ENCODE data around the gene JUNB.

DNA sequence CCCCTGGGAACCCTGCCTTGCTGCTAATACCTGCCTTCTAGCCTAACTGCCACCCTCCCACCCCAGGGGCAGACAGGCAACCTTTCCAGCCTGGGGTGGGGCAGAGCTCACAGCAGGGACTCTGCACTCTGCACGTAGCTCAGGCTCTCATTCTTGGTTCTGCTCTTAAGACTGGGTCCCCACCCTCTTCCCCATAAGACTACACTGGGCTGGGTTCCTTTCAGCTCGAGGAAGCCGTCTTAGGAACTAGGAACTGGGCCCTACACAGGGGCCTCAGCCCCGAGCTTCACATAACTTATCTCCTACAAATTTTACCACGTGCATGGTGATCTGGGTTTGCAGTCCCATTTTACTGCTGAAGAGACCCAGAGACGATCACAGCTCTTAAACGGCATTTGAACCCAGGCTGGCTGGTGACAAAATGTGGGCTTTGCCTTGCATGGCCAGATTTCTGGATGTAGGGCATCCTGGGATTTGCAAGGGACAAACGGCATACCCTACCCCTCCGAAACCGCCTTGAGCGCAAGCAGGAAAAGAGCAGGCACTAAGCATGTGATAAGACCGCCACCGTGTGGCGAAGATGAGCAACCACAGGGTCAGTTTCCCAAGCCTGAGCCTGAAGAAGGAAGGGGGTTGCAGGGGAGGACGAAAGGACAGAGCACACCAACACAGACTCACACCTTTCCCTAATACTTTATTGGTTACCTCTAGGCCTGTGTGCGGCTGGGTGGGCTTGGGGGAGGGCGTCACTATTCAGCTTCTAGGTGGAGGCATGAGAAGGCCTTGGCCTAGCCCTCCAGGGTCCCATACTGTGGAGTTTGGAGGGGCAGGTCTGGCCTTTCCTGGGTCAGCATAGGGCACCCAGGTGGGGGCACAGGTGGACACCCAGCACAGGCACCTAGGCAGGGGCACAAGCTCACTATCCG lies 5.1 kb downstream of the JUNB start:
- no peak for TF ChIP-seq EZH2 (IDR thresholded peaks at IDR 0.05; ENCODE audit: insufficient read depth, poor library complexity, severe bottlenecking)
- TF ChIP-seq EZH2phosphoT487 (IDR thresholded peaks at IDR 0.05; ENCODE audit: insufficient read depth, low read depth), result no peak

Data from GM23248 (cell line).